Measurements from ENCODE around the gene NMNAT2. TPM values are rescaled to one million over a fixed set of nuclear protein-coding genes. Genes with fewer than 3 reads are reported as not detected.

The NMNAT2 gene
- polyA plus RNA-seq, 2 donors = 0.06 to 0.12 TPM

- H3K36me3 ChIP-seq (ENCODE audit: control insufficient read depth in 2 of 2, insufficient read depth in 2 of 2, low read length in 1 of 2) = no peaks in the 10 kb centered on the region
- H3K4me1 ChIP-seq (ENCODE audit: control insufficient read depth in 2 of 2, insufficient read depth in 2 of 2, low read length in 1 of 2) = no peaks in the 10 kb centered on the region
- 84 to 85% methylated on average over 4 of the region's 4 CpGs for WGBS, 2 donors
- no peak overlapping the region for H3K4me3 ChIP-seq (ENCODE audit: low read depth in 1 of 2, low read length in 2 of 2)
- no peak overlapping the region for H3K27ac ChIP-seq (ENCODE audit: low read depth in 2 of 2, low read length in 1 of 2)
- peaks cover 0 to 2% of the 10 kb centered on the region in 2 donors for H3K9me3 ChIP-seq (ENCODE audit: control insufficient read depth in 2 of 2, insufficient read depth in 1 of 2, low read depth in 1 of 2, low read length in 1 of 2)
- no peaks in the 10 kb centered on the region for H3K27me3 ChIP-seq (ENCODE audit: control insufficient read depth in 1 of 2, insufficient read depth in 2 of 2, low read length in 2 of 2)
Measured at GRCh38 chr1:183372586-183373230, 45.5 kb downstream of the NMNAT2 start.

DNA sequence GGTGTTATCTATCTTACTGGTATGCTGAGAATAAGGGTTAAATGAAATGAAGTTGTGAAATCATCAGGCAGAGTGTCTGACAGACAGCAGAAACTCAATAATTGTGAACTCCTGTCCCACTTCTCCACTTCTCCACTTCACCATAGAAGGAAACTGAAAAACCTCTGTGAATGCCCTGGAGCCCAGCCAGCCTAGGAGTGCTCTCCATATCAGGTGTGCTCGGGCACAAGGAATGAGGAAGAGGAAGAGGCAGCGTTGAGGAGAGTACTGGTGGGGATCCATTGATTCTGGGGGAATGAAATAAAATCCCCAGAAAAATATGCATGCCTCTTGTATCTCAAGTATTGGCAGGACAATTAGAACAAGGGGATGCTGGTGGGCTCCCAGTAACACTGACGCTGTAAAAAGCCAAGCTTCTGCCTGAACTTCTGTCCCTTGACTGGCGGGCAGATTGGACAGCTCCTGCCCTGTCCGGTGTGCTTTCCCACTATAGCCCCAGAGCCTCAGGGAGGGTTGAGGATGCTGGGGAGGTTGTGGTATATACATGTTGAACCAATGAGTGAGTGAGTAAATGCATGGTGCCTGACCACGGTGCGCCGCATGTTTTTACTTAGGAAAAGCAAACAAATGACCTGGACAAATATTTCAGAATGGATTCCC lies 47.7 kb downstream of the NMNAT2 start:
- Histone ChIP-seq H3K9me3 (ENCODE audit: control insufficient read depth in 2 of 2, insufficient read depth in 1 of 2, low read depth in 1 of 2, low read length in 1 of 2) (no peaks in the 10 kb centered on the region), H3K27me3 (ENCODE audit: control insufficient read depth in 1 of 2, insufficient read depth in 2 of 2, low read length in 2 of 2) (no peaks in the 10 kb centered on the region), H3K4me1 (ENCODE audit: control insufficient read depth in 2 of 2, insufficient read depth in 2 of 2, low read length in 1 of 2) (no peaks in the 10 kb centered on the region), H3K4me3 (ENCODE audit: low read depth in 1 of 2, low read length in 2 of 2) (no peak overlapping the region), H3K27ac (ENCODE audit: low read depth in 2 of 2, low read length in 1 of 2) (no peak overlapping the region), H3K36me3 (ENCODE audit: control insufficient read depth in 2 of 2, insufficient read depth in 2 of 2, low read length in 1 of 2) (no peaks in the 10 kb centered on the region)
- WGBS, 2 donors = 59 to 66% methylated on average over 8 of the region's 8 CpGs

- H3K27me3 ChIP-seq (ENCODE audit: control insufficient read depth in 1 of 2, insufficient read depth in 2 of 2, low read length in 2 of 2) = no peaks in the 10 kb centered on the region
- H3K4me3 ChIP-seq (ENCODE audit: low read depth in 1 of 2, low read length in 2 of 2) = no peak overlapping the region
- no peaks in the 10 kb centered on the region for H3K36me3 ChIP-seq (ENCODE audit: control insufficient read depth in 2 of 2, insufficient read depth in 2 of 2, low read length in 1 of 2)
- WGBS, 2 donors = 81 to 84% methylated on average over 11 of the region's 11 CpGs
- H3K4me1 ChIP-seq (ENCODE audit: control insufficient read depth in 2 of 2, insufficient read depth in 2 of 2, low read length in 1 of 2) = no peaks in the 10 kb centered on the region
- no peaks in the 10 kb centered on the region for H3K9me3 ChIP-seq (ENCODE audit: control insufficient read depth in 2 of 2, insufficient read depth in 1 of 2, low read depth in 1 of 2, low read length in 1 of 2)
- no peak overlapping the region for H3K27ac ChIP-seq (ENCODE audit: low read depth in 2 of 2, low read length in 1 of 2)
Measured at GRCh38 chr1:183368213-183369108, 49.7 kb downstream of the NMNAT2 start.

DNA sequence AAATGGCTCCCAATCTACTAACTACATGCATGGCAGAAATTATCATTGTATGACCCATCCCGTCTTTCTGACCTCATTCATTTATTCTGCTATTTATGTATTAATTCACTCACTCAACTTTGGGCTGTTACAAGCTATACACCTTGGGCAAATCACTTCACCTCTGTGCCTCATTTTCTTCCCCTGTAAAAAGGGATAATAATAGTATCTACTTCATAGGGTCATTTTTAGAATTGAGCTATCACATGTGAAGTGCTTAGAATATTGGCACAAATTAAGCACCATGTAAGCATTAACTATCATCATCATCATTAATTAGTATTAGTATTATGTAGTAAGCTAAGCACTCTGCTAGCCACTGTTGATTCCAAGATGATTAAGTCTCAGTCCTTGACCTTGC lies 52.1 kb downstream of the NMNAT2 start:
- WGBS, 2 donors = 78 to 82% methylated on average over 1 of the region's 1 CpG
- H3K9me3 ChIP-seq (ENCODE audit: control insufficient read depth in 2 of 2, insufficient read depth in 1 of 2, low read depth in 1 of 2, low read length in 1 of 2) = no peaks in the 10 kb centered on the region
- no peak overlapping the region for H3K27ac ChIP-seq (ENCODE audit: low read depth in 2 of 2, low read length in 1 of 2)
- H3K4me1 ChIP-seq (ENCODE audit: control insufficient read depth in 2 of 2, insufficient read depth in 2 of 2, low read length in 1 of 2) = no peaks in the 10 kb centered on the region
- no peak overlapping the region for H3K4me3 ChIP-seq (ENCODE audit: low read depth in 1 of 2, low read length in 2 of 2)
- H3K27me3 ChIP-seq (ENCODE audit: control insufficient read depth in 1 of 2, insufficient read depth in 2 of 2, low read length in 2 of 2) = no peaks in the 10 kb centered on the region
- H3K36me3 ChIP-seq (ENCODE audit: control insufficient read depth in 2 of 2, insufficient read depth in 2 of 2, low read length in 1 of 2) = no peaks in the 10 kb centered on the region

DNA sequence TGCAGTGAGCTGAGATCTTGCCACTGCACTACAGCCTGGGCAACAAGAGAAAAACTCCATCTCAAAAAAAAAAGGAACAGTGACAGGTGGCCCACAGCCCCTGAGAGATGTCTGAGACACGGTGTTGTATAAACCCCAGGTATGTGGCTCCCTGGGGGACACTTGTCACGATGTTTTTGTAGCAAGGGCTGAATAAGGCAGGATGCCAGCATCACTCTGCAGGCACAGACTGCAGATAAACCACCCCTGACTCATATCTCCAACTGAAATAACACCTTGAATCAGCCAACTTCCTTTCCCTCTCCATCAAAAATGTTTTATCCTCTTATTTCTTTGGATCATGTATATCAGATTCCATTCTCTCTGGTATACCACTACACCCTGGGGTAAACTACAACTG lies 52.5 kb downstream of the NMNAT2 start:
- H3K27ac ChIP-seq (ENCODE audit: low read depth in 2 of 2, low read length in 1 of 2) = no peak overlapping the region
- no peaks in the 10 kb centered on the region for H3K9me3 ChIP-seq (ENCODE audit: control insufficient read depth in 2 of 2, insufficient read depth in 1 of 2, low read depth in 1 of 2, low read length in 1 of 2)
- no peaks in the 10 kb centered on the region for H3K27me3 ChIP-seq (ENCODE audit: control insufficient read depth in 1 of 2, insufficient read depth in 2 of 2, low read length in 2 of 2)
- H3K4me3 ChIP-seq (ENCODE audit: low read depth in 1 of 2, low read length in 2 of 2) = no peak overlapping the region
- no peaks in the 10 kb centered on the region for H3K36me3 ChIP-seq (ENCODE audit: control insufficient read depth in 2 of 2, insufficient read depth in 2 of 2, low read length in 1 of 2)
- WGBS, 2 donors = 60% methylated on average over 2 of the region's 2 CpGs
- H3K4me1 ChIP-seq (ENCODE audit: control insufficient read depth in 2 of 2, insufficient read depth in 2 of 2, low read length in 1 of 2) = no peaks in the 10 kb centered on the region

GRCh38 chr1:183365093-183365492 lies 53.1 kb downstream of the NMNAT2 start:
- H3K4me1 ChIP-seq (ENCODE audit: control insufficient read depth in 2 of 2, insufficient read depth in 2 of 2, low read length in 1 of 2) = no peaks in the 10 kb centered on the region
- no peak overlapping the region for H3K4me3 ChIP-seq (ENCODE audit: low read depth in 1 of 2, low read length in 2 of 2)
- 87 to 90% methylated on average over 4 of the region's 4 CpGs for WGBS, 2 donors

GRCh38 chr1:183363972-183364371 lies 54.2 kb downstream of the NMNAT2 start:
- no peaks in the 10 kb centered on the region for H3K9me3 ChIP-seq (ENCODE audit: control insufficient read depth in 2 of 2, insufficient read depth in 1 of 2, low read depth in 1 of 2, low read length in 1 of 2)
- H3K4me1 ChIP-seq (ENCODE audit: control insufficient read depth in 2 of 2, insufficient read depth in 2 of 2, low read length in 1 of 2) = no peaks in the 10 kb centered on the region
- WGBS, 2 donors = 85 to 86% methylated on average over 3 of the region's 3 CpGs
- H3K36me3 ChIP-seq (ENCODE audit: control insufficient read depth in 2 of 2, insufficient read depth in 2 of 2, low read length in 1 of 2) = no peaks in the 10 kb centered on the region
- no peaks in the 10 kb centered on the region for H3K27me3 ChIP-seq (ENCODE audit: control insufficient read depth in 1 of 2, insufficient read depth in 2 of 2, low read length in 2 of 2)
- no peak overlapping the region for H3K4me3 ChIP-seq (ENCODE audit: low read depth in 1 of 2, low read length in 2 of 2)
- no peak overlapping the region for H3K27ac ChIP-seq (ENCODE audit: low read depth in 2 of 2, low read length in 1 of 2)

More at GRCh38 chr1:183365093-183365492, 53.1 kb downstream of the NMNAT2 start:
- Histone ChIP-seq H3K36me3 (ENCODE audit: control insufficient read depth in 2 of 2, insufficient read depth in 2 of 2, low read length in 1 of 2) (no peaks in the 10 kb centered on the region), H3K27me3 (ENCODE audit: control insufficient read depth in 1 of 2, insufficient read depth in 2 of 2, low read length in 2 of 2) (no peaks in the 10 kb centered on the region), H3K27ac (ENCODE audit: low read depth in 2 of 2, low read length in 1 of 2) (no peak overlapping the region), H3K9me3 (ENCODE audit: control insufficient read depth in 2 of 2, insufficient read depth in 1 of 2, low read depth in 1 of 2, low read length in 1 of 2) (no peaks in the 10 kb centered on the region)

- no peak overlapping the region for H3K4me3 ChIP-seq (ENCODE audit: low read depth in 1 of 2, low read length in 2 of 2)
- no peaks in the 10 kb centered on the region for H3K4me1 ChIP-seq (ENCODE audit: control insufficient read depth in 2 of 2, insufficient read depth in 2 of 2, low read length in 1 of 2)
- no peaks in the 10 kb centered on the region for H3K27me3 ChIP-seq (ENCODE audit: control insufficient read depth in 1 of 2, insufficient read depth in 2 of 2, low read length in 2 of 2)
- no peaks in the 10 kb centered on the region for H3K36me3 ChIP-seq (ENCODE audit: control insufficient read depth in 2 of 2, insufficient read depth in 2 of 2, low read length in 1 of 2)
- WGBS, 2 donors = 64 to 73% methylated on average over 4 of the region's 4 CpGs
- H3K27ac ChIP-seq (ENCODE audit: low read depth in 2 of 2, low read length in 1 of 2) = no peak overlapping the region
- H3K9me3 ChIP-seq (ENCODE audit: control insufficient read depth in 2 of 2, insufficient read depth in 1 of 2, low read depth in 1 of 2, low read length in 1 of 2) = no peaks in the 10 kb centered on the region
Measured at GRCh38 chr1:183361081-183361480, 57.1 kb downstream of the NMNAT2 start.

DNA sequence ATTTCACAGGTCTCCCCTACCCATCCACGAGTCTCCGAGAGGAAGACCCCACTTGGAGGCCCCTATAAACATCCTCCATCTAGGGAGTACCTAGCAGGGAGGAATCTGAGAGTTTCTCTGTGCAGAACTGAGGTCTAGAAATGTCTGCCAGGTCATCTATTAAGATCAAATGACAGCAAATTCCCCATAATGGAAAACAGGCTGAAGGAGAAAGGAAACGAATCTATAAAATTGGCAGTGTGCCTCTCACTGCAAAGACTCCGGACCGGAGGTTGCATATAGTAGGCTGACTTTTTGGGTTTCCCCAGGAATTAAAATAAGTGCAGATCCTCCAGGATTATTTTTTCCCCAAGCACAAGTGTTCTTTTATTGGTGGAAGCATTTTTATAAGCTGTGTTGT lies 57.7 kb downstream of the NMNAT2 start:
- Histone ChIP-seq H3K27ac (ENCODE audit: low read depth in 2 of 2, low read length in 1 of 2) (no peak overlapping the region), H3K4me3 (ENCODE audit: low read depth in 1 of 2, low read length in 2 of 2) (no peak overlapping the region), H3K4me1 (ENCODE audit: control insufficient read depth in 2 of 2, insufficient read depth in 2 of 2, low read length in 1 of 2) (no peaks in the 10 kb centered on the region), H3K36me3 (ENCODE audit: control insufficient read depth in 2 of 2, insufficient read depth in 2 of 2, low read length in 1 of 2) (no peaks in the 10 kb centered on the region), H3K27me3 (ENCODE audit: control insufficient read depth in 1 of 2, insufficient read depth in 2 of 2, low read length in 2 of 2) (no peaks in the 10 kb centered on the region), H3K9me3 (ENCODE audit: control insufficient read depth in 2 of 2, insufficient read depth in 1 of 2, low read depth in 1 of 2, low read length in 1 of 2) (no peaks in the 10 kb centered on the region)
- 53 to 54% methylated on average over 5 of the region's 5 CpGs for WGBS, 2 donors
